HG03103 (cell line): ENCODE results near the gene CNTFR.
"Not testable (repeated sequence)": the region's sequence is repeated elsewhere in the genome, so short reads cannot be mapped to it uniquely, and the experiment has no call there.

Source experiments
- ATAC-seq: cut with Tn5 transposase; IDR thresholded peaks from one replicate; pipeline ENCODE4 v1.9.1; 2021; ENCODE audit warnings: low read depth; ENCODE audit not compliant: unreplicated experiment

Gene CNTFR

DNA sequence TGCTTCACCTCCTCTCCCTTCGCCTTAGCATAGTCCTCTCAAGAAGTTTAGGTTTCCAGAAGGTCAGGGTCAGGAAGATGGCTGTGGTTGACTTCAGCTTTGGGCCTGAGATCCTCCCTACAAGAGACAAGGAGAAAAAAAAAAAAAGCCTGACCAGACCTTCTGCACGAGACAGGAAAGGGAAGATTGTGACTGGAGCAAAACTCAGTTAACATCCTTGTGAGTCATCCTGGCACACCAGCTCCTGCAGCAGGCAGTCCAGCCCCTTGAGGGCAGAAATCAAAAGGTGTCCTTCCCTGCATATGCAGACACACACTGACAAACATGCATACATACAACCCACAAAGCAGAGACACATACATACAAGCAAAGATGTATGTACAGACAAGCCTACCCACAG, 48.7 kb downstream of the CNTFR start:
- ATAC-seq: no peak

DNA sequence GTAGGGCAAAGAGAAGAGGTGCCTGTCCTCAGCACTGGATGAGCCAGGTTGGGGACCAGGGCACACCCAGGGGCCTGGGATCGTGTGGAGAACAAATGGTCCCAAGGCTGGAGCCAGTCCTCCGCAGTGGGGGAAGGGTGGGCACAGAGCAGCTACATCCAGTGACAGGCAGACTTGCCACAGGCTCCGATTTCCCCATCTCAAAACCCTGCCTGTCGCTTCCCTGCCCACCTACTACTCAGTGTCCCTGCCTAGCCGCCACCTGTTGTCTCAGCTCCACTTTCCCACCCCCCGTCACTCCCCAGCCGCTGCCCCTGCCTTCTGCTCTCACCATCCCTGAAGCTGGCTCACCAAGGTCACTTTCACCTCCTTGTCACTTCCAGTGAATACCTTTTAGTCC, 52.8 kb downstream of the CNTFR start:
- ATAC-seq: no peak

DNA sequence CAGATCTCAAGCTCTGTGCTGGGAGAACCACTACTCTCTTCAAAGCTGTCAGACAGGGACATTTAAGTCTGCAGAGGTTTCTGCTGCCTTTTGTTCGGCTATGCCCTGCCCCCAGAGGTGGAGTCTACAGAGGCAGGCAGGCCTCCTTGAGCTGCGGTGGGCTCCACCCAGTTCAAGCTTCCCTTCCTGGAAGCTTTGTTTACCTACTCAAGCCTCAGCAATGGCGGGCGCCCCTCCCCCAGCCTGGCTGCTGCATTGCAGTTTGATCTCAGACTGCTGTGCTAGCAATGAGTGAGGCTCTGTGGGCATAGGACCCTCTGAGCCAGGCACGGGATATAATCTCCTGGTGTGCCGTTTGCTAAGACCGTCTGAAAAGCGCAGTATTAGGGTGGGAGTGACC, 57.5 kb downstream of the CNTFR start:
- not testable (repeated sequence) for ATAC-seq

DNA sequence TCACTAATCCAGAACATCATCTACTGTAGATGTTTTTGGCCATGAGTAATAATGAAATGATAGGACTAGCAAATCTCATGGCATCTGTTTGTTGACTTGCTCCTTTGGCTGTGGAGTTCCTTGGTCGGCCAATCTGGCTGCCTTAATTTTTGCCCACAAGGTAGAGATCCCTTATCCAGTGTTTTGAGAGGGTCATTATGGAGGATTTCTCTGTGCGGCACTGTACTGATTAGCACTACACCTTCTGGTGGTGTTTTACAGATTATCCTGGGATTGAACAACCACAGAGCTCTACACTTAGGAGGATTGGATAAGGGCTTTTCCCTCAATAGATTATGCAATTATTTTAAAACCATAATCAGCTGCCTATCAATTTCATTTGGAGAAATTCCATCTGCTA, 63.5 kb downstream of the CNTFR start:
- ATAC-seq: no peak

DNA sequence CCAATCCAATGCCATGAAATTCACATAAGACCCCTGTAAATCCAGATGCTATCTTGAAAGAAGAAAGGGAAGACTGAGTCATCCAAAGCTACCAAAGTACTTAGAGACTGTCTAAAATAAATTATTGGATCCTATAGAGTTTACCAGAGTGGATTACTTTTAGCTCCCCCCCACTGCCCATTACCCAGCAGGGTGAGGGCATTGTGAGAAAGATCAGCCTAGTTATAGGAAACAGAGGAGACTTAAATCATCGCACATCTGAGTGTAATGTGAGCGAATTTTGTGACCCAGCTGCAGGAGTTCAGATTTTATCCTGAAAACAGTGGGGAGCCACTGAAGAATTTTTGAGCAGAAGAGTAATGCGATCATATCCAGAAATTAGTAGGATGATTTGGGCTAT, 65.2 kb downstream of the CNTFR start:
- ATAC-seq: no peak

DNA sequence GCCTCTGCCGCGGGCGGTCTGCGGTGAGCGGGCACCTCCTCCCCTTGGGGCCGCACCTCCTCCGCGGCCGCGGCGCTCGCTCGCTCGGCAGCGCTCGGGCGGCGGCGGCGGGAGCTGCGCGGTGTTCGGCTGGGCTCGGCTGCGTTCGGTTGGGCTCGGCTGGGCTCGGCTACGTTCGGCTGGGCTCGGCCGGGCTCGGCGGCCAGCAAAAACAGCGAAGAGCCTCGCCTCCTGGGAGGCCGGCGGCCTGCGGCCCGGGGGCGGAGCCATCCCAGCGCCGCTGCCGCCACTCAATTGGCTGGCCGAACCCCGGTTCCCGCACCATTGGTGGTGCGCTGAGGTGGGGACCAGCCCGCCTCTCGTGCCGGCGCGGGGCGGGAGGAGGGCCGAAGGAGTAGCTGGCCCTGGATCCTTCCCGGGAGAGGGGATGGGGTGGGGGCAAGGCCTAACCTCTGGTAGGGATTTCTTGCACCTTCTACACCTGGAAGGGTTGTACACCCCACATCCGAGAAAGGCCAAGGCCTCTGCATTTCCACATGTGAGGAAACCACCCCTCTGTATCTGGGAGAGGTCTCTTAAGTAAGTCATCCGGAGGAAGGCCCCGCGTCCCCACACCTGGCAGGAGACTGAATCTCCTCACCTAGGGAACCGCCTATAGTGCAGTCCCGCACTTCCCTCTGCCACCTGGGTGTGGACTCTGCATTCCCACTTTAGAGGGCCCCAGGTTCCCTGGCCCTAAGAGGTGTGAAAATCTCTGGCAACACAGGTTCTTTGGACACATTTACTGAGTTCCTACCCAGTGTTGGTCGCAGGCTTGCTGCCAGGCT, 66.3 kb downstream of the CNTFR start, which contains the start of gene ENHO:
TSS of gene ENHO (minus strand) at position 20 of the 827 bp plus-strand sequence. CDS start 1,295 bp downstream, outside the sequence.
- peak; percentile 87 for ATAC-seq

DNA sequence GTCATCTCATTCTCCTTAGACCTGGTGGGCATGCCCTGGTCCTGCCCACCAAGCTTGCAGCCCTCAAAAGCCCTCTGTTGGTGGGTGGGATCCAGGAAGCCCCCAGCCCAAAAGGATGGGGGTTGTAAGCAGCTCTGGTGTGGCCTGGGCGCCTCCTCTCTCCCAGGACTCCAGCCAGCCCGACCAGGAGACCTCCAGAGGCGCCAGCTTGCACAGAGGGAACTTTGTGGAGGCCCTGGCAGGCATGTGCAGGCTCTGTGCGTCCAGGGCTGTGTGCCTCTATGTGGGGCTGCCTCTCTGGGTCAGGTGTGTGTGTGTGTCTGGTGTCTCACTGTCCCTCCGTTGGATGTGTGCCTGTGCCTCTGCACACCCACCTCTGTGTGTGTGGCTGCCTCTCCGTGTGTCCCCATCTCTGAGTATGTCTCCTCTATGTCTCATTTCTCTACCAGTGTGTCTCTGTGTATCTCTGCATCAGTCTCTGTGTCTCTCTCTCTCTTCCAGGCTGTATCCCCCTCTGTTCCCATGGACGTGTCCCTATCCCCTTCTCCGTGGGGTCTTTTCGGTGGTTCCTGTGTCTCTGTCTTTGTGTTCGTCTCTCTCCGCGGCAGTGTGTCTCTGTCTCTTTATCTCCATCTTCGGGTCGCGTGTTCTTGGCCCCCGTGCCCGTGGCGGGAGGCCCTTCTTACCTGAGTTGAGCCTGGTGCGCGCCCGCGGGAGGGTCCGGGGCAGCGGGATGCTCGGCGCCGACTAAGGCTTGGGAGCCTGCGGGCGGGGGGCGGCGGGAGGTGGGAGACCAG, 67.2 kb downstream of the CNTFR start:
- ATAC-seq: no peak

DNA sequence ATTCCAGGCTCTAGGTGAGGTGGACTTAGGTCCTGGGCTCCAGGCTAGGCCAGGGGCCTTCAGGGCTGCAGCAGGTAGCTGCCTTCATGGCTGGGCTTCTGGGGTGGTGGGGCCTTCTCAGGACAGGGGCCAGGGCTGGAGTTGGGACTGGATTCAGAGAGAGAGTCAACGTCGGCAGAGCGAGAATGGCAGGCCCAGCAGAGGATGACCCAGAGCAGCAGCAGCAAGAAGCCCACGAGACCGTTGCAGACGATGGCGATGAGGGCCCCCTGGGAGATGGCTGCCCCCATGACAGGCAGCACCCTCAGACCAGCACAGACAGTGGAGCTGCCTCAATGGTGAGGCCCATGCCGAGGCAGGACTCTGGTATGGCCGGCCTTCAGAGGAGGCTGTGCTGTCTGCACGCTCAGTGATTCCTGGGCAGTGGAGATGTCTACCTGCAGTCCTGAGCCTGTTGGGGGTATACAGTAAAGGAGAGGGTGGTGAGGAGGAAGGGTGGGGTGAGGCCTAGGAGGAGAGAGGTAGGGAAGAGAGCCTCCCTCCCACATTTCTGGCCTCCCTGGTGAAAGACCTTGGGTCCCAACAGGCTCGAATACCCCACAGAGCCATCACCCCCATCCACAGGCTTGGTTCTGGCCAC, 68.0 kb downstream of the CNTFR start:
- ATAC-seq: no peak

DNA sequence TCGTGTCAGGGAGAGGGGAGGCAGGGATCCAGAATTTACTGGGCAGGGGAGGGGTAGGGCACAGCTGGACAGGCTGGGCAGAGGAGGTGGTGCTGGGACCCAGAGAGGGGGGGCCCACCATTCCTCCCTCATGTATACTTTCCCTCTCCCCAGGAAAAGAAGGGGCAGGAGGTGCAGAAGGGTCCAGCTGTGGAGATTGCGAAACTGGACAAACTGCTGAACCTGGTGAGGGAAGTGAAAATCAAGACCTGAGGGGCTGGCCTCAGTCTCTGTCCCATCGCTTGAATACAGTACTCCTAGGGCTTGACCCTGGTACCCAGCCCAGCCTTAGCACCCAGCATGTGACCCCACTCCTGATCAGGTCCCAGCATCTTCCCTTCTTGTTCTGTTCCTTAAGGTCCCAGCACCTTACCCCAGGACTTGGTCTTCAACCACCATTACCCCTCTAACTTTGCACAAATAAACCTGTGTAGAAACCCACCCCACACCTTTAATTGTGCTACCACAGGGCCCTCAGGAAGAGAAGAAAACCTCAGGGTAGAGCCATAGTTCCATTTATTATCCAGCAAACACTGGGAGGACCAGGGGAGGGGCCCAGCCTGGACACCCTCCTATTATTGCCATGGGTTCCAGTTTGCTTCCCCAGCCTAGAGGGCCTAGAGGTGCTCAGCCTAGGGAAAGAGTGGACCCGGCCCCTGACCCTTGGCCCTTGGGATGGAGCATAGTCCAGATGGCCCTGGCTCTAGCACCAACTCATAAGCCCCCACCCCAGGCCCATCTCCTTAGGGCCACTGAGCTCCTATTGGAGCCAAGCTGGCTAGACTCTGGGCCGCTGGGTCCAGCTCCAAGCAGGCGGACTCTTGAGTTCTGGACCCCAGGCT, 68.8 kb downstream of the CNTFR start:
- no peak for ATAC-seq

DNA sequence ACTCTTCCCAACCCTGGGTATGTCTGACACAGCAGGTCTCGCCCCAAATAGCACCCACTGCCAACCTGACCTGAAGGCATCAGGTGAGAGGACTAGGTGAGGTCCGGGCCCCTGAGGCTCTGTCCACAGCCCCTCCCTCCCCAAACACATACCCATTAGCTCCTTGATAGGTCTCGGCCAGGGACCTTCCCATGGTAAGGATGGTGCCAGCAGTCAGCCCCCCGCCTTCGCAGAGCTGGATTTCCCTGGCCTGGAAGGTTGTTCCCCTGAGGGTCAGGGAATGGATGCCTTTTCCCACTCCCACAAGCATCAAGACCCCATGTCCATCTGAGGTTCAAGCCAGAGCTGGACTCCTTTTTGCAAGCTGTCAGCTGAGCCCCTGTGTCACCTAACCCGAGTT, 69.4 kb downstream of the CNTFR start:
- no peak for ATAC-seq

DNA sequence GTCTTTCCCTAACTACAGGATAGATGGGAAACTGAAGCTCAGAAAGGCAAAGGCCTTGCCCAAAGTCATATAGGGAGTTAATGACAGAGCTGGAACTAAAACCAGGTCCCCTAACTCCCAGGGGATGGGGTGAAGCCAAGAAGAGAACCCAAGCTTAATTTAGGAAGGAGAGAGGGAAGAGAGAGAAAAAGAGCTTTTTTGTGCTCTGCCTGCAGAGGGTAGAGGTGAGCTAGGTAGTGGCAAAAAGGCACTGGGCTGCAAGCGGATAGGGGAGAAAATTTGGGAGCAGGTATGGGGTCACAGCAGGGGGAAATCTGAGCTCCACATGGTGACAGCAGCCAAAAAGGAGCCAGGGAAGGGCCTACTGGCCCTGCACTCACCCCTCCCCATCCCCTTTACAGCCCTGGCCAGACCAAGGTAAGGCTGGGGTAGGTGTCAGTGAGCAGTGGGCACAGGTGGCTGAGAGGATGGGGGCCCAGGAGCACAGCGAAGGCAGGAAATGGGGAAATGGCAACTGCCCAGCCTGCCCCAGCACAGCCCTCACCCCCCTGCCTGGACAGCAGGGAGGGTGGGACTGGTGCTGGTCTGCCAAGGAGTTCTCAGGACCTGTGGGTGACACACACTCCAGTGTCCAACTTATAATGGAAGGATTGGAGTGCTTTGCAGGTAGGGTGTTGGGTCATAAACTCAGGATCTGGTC, 70.1 kb downstream of the CNTFR start:
- no peak for ATAC-seq

DNA sequence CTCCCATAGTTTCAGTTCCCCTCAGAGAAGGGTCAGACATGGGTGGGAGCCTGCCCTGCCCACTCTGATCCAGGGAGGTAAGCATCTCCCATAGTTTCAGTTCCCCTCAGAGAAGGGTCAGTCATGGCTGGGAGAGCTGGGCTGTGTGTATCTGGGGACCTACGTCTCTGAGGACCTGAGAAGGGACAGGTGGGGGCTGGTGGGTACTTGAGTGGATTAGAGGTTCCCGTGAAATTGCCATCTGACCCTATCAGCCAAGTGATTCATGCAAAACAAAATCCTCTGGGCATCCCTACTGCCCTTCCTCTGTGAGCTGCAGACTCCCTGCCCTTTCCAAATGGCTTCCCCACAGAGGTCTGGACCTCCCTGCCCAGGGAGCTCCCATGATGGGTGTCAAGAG, 70.6 kb downstream of the CNTFR start:
- no peak for ATAC-seq

DNA sequence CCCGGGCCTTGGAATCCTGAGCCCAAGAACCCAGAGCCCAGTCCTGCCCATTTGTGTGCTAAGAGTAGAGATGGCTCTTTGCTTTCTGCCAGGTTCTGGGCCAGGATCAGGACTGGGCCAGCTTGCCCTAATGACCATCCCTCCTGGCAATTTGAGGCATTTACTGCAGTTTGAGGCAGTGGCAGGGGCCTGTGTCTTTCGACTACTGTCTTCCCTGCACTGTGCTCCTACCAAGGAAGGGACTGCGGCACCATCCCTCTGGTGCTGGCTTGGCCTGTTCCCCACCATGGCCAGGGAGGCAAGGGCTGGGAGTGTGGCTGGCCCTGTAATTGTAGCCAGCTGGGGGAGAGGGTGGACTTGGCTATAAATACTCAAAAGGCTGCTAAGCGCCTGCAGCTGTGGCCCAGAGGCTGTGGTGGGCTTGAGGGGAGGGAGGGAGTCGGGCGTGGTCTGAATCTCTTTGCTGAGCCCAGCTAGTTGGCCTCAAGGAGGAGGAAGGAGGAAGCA, 71.4 kb downstream of the CNTFR start:
- ATAC-seq: no peak

DNA sequence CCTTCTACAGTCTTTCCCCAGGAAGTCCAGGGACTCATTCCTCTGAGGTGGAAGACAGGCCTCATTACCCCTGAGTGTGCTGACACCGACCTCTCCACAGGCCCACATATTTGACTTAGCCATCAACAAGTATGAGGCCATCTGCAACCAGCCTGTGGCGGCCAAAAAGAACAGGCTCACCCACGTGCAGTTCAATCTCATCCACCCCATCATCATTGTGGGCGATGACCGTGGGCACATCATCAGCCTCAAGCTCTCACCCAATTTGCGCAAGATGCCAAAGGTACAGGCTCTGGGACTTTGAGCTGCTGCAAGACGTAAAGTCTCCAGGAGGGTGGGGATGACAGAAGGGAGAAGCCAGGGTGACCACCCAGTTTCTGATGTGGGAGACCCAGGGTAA, 72.3 kb downstream of the CNTFR start:
- no peak for ATAC-seq

DNA sequence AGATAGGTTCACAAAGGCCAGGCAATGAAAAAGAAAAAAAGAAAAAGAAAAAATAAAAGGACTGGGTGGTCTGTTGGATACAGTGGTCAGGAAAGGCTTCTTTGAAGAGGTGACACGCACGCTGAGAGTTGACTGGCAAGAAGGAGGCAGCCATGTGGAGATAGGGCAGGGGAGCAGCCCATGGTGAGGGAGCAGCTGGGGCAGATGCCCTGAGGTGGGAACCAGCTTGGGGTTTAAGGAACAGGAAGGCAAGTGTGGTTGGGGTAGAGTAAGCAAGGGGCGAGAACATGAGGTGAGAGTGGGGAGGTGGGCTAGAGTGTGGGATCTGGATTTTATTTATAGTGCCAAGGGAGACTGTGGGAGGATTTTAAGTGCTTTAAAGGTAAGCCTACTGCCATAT, 73.6 kb downstream of the CNTFR start:
- no peak for ATAC-seq

DNA sequence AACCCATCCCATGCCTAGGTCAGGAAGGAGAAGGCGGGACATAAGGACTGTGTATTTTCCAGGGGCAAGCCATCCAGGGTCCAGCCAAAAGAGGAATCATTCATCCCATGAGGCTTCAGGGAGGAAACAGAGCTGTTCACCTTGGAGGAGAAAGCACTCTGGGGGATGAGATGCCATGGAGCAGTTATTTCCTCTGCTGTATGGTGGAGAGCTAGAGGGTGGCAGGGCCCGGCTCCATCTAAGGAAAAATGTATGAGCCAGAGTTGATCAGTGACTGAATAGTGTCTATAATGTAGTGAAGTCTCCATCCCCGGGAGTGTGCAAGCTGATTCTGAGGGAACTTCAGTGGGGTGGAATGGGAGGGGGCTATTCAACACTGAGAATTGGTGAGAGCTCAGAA, 74.7 kb downstream of the CNTFR start:
- no peak for ATAC-seq

DNA sequence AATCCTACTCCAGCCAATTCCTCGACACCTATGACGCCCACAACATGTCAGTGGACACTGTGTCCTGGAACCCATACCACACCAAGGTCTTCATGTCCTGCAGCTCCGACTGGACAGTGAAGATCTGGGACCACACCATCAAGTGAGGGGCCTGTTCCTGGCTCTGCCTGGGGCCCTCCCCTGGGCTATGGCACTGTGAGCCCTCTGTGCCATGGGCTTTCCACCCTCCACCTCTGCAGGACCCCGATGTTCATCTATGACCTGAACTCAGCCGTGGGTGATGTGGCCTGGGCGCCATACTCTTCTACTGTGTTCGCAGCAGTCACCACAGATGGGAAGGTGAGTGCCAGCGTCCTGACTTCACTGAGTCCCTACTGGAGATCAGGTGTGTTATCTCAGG, 75.1 kb downstream of the CNTFR start:
- ATAC-seq: no peak

DNA sequence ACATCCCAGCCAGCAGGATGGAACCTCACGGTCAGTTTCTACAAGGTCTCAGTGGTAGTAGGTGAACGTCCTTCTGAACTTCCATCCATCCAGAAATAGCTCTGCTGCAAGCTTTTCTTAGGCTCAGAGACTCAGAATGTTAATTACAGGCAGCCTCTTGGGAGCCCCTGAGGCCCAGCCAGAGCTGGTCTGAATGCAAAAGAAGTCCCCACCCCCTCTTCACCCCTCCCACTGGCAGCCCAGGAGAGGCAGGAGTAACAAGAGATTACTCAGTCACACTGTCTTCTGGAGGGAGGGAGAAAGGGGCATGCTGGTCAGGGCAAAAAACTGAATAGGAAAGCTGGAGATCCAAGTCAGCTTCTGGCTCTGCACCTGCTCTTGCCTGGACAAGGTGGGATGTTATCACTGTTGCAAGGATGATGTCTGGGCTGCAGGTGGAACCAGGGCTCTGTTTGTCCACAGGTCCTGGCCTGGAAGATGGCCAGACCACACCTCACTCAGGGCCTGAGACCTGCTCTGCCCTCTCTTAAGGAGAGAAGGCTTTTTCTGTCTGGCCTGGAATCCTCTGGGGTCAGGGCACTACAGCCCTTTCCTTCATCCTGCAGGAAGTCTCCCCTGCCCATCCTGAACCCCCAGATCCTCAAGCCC, 75.8 kb downstream of the CNTFR start:
- no peak for ATAC-seq
